Measurements from ENCODE around the gene BBS2.
A peak's percentile ranks its signal among the peaks of the same experiment; 100 is the strongest.

BBS2 gene, protein sequence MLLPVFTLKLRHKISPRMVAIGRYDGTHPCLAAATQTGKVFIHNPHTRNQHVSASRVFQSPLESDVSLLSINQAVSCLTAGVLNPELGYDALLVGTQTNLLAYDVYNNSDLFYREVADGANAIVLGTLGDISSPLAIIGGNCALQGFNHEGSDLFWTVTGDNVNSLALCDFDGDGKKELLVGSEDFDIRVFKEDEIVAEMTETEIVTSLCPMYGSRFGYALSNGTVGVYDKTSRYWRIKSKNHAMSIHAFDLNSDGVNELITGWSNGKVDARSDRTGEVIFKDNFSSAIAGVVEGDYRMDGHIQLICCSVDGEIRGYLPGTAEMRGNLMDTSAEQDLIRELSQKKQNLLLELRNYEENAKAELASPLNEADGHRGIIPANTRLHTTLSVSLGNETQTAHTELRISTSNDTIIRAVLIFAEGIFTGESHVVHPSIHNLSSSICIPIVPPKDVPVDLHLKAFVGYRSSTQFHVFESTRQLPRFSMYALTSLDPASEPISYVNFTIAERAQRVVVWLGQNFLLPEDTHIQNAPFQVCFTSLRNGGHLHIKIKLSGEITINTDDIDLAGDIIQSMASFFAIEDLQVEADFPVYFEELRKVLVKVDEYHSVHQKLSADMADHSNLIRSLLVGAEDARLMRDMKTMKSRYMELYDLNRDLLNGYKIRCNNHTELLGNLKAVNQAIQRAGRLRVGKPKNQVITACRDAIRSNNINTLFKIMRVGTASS

DNA sequence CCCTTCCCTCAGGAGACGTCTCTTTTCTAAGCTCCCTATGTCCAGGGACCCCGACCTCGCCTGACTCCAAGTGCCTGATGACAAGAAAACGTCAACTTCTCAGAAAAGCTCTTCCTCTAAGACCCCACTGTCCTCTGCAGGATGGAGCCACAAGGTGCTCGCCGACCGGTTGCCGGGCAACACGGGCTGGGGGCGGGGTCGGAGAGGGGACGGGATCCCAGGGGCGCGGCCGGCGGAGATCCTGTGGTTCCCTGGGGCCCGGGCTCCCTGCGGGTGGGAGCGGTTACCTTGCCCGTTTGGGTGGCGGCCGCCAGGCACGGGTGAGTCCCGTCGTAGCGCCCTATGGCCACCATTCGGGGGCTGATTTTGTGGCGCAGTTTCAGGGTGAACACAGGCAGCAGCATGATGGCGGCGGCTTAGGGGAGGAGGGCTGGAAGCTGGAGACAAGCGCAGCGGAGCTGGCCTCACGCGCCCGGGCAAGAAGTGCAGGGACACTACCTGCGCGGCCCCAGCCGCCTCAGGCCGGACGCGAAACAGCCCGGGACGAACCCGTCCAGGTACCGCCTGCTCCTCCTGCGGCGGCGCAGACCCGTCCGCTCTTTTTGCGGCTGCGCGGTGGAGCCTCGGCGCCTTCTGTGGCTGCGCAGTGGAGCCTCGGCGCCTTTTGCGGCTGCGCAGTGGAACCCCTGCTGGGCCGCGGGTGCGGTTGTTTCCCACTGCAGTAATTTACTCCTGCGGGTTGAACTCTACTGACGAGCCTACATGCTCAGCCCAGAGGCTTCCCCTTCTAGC is at the start of gene BBS2:
Gene BBS2, minus strand, starts transcription at position 566 of the 792 bp plus-strand sequence. Its CDS starts 162 bp downstream, at position 404.
- DNase-seq: peak; percentile 71 to 90

DNA sequence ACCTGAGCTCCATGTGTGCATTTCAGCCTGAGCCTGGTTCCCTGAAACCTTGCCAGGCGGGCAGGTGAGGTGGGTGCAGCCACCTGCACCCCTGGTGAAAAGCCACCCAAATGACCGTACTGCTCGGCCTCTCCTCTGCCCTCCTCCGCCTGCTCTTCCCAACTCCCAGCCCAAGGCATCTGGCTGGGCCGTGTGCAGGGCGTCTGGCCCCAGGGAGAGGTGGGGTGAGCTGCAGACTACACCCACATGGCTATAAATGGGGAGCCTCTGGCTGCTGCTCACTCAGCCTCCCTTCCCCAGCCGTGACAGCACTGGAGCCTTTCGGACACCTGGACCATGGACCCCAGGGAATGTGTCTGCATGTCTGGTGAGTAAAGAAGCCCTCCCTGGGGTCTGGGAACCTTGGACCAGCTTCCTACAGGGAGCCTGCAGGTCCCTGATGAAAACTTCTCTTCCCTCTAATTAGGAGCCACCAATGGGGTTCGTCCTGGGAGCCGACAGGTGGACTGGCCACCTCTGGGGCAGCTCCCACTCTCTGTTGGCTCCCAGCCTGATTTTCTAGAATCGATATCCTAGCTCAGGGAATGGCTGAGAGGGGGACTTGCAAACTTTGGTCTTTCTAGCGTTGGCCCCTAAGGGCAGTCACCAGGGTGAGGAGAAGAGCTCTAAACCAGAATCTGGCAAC is 45.1 kb upstream of the BBS2 start, which contains the start of gene MT4:
Gene MT4, plus strand, starts transcription at position 281 of the 685 bp plus-strand sequence. Its CDS starts 56 bp downstream, at position 337.
- DNase-seq: no peak

DNA sequence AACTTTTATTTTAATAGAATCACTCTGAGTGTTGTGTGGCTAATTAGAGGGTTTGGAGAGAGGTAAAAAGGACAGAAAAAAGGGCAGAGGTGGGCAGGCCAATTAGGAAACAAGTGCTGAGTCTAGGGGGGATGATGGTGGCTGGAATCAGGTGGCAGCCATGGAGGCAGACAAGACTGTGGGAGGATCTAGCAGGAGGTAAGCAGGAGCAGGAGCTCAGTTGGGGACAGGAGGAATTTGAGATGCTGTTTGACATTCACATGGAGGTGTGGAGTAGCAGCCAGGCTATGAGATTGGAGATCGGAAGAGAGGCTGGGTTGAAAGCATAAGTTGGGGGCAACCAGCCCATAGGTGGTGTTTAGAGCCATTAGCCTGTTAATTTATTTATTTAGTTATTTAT is 41.3 kb upstream of the BBS2 start:
- DNase-seq: no peak

DNA sequence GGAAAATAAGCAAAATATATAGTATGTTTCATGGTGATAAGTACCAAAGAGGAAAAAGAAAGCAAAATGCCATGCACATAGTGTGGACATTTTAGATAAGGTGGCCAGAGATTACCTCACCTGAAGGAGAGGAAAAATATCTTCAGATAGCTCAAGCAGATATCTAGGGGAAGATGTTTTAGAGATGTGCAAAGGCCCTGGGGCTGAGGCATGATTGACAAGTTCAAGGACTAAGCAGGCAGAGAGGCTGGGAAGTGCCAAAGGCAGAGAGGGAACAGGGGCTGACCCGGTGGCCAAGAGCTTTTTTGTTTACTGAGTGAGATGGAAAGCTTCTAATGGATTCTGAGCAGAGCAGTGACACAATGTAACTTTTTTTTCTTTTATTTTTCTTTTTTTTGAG is 40.6 kb upstream of the BBS2 start:
- no peak for DNase-seq

DNA sequence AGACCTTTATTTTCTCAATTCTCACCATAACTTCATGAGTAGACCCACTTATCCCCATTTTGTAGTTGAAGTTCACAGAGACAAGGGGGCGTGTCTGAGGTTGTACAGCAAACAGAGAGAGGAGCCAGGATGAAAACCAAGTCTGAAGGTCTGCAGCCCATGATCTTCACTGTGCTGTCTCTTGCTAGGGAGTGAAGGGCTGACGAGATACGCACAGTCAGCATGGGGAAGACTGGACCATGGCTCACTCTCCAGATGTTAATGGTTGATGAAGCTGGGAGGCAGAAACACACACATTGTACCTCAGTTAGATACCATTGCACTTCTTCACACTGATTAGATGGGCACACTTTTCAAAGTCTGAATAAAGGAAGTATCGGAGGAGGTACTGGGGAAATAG is 39.3 kb upstream of the BBS2 start:
- DNase-seq: no peak

DNA sequence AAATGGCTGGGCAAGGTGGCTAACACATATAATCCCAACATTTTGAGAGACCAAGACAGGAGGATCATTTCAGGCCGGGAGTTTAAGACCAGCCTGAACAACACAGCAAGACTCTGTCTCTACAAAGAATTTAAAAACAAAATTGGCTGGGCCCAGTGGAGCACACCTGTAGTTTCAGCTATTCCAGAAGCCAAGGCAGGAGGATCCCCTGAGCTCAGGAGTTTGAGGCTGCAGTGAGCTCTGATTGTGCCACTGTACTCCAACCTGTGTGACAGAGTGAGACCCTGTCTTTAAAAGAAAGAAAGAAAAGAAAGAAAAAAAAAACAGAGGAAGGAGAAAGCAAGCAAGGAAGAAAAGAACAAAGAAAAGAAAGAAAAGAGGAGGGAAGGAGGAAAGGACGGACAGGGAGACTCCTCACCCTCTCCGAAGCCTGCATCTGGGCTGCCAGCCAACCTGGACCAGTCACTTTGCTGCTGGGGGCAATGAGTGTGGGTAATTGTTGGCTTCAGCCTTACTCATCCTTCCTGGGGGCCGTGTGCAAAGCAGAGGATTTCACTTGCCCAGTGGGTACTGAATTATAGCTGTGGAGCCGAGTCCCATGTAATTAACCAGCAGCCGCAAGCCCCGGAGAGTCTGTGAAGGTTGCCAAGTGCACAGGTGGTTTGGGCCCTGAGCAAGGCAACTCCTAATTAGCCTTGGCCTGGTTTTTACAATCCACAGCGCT is 38.4 kb upstream of the BBS2 start:
- DNase-seq: peak; percentile 41 to 62

DNA sequence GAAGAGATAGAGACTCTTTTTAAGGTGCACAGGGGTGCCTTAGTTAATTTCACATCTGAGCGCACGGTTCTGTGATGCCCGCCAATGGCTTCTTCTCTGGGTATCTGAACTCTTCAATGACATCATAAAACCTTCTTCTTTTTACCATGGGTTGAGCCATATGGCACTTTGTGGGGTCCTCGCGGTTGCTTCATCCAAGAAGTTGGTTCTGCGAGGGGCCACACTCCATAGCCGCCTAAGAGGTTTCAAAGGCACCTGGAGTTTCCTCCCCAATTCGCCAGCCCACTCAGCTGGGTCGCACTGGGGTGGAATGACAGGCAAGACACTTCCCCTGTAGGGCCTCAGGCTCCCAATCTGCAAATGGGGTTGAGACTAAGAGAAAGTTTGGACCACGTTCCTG is 34.6 kb upstream of the BBS2 start:
- DNase-seq: no peak

DNA sequence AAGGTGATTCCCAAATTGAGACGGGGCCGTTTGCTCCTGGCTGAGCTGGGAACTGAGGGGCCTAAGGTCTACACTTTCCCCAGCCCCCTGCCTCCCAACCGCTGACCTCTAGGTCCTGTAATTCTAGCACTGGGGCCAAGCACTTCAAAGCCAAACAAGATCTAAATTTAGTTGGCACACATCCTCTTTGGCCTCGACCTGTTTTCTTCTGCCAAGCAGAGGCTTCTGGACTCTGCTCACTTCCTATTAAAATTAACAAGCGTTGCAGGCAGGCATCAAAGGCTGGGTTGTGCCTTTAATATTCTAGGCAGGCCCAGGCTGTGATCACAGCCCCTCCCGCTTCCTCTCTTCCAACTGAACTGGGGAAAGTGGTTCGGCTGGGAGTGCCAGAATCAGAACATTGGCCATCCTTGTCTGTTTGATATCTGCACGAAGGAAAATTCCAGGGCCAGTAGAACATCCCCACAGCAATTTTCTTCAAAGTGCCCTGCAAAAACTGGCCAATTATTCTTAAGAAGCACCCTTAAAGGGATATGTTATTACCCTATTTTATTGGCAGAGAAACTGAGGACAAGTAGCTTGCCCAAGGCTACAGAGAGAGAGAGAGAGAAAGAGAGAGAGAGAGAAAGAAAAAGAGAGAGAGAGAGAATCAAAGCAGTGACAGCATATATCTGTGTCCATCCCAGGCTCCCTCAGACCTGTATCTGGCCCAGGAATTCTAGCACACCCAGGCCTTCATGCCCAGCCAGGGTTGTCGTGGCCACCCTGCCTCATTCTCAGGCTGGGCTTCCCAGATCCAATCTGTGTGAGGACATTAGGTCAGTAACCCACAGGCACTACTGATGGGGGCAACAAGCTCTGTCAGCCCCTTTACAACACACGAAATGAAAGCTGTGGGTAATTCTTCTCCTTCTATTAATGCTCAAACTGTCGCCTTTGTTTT is 32.2 kb upstream of the BBS2 start:
- DNase-seq: no peak

DNA sequence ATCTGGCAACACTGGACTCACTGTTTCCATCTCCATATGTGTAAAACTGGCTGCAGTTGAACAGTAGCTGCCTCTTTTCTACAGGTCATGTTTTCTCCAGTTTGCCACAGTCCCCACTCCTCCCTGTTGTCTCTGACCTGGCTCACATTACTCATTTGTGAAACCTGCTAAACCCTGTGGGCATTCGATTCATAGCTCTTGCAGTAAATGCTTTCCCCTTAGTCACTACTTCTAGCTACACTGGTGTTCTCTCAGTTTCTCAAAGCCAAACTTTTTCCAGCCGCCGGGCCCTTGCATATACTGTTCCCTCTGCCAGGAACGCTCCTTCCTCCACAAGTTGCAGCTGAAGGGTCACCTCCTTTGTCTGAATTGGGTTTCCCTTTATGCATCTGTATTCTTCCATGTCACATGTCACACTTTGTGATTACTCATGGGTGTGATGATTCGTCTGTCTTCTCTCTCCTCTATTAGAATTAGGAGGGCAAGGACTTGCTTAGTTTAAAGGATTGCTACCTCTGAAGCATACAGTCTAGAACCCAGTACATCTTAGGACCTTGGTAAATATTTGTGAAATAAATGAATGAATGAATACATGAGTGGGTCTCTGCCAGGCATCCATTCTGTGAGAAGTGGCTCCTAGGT is 30.0 kb upstream of the BBS2 start:
- DNase-seq: no peak

DNA sequence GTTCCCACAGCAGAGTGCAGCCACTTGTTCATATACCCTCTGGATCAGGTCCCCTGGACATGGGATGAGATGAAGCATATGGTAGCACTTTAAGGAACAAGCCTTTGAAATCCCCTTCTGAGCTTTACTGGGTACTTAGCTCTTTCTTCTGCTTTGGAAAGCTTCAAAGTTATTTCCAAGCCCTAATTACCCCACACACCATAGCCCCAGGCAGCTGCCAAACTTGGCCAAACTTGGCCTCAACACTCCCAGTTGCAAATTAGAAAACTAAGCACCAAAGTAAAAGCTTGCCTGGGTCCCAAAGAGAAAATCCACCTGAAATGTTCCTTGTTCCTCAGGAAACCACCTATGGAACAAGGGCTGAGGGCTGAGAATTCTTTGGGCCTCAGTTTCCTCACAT is 29.3 kb upstream of the BBS2 start:
- DNase-seq: peak in 1 of 2 experiments; percentile 7

DNA sequence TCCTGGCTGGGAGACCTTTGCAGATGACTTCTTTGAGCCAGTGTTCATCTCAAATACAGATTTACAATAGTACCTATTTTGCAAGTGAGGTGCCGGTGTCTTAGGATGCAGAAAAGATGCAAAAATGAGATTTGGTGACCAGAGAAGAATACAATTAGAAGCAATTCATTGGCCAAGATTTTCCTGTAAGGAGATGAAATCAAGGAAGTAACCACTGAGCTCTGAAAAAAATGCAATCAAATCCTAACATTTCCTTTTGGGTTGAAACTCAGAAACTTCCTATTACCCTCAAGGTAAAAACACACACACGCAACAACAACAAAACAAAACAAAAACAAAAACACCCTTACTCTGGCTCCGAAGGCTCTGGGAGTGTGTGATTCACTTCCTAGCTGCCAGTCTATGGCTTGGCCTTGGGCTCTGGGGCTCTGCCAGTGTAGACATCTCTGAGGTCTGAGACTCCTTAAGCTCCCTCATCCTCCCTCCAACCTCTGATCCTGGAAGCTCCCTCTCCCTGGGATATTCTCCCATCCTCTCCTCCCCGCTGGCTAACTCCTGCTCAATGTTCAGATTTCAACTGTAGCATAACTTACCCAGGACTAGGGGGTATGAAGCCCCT is 28.2 kb upstream of the BBS2 start:
- DNase-seq: no peak

DNA sequence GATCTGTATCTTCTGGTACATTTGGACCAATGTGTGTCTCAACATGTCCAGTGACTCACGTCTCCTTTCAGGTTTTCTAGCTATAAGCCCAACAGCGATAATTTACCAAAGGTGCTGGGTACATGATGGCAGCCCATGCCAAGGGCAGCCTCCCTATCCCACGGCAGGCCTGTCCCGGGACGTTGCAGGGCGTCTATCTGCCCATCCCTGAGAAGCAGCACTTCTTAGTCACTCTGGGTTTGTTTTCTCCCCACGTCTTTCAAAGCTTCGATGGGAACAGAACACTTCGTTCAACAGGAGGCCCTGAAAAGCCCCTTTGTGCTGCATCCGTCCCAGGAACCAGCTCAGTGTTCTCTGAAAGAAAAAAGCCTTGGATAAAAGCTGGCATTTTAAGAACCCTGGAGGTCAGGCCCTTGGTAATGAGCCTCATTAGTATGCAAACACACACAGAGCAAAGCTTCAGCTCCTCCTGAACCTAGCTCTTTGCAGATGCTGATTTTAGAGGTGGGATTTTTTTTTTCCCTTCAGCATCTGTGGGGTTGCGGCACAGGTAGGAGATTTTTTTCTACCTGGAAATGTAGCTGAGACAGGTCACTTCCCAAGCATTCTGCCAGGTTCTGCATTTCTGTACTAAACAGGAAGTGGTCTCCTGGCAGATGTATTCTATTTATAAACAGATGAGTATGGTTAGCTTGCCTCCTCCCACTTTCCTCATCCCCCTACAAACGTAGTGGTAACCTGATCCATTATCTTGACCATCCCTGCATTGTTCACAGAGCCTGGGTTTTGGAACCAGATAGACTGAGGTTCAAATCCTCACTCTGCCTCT is 27.5 kb upstream of the BBS2 start:
- DNase-seq: peak in 1 of 2 experiments; percentile 7

DNA sequence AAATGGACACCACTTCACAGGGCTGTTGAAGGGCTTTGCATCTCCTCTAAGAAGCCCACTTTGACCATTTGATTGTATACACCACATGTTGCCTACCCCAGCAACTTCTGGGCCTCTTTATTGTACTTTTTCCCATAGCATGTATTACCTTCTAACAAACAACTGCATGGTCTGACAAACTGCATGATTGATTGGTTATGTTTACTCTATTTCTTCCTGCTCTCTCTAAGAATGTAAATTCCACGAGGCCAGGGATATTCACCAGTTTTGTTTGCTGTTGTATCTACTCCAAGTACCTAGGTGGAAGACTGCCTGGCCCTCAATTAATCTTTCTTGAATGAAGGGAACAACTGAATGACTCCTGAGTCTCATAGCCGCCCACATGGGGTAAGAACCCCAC is 22.2 kb upstream of the BBS2 start:
- no peak for DNase-seq

DNA sequence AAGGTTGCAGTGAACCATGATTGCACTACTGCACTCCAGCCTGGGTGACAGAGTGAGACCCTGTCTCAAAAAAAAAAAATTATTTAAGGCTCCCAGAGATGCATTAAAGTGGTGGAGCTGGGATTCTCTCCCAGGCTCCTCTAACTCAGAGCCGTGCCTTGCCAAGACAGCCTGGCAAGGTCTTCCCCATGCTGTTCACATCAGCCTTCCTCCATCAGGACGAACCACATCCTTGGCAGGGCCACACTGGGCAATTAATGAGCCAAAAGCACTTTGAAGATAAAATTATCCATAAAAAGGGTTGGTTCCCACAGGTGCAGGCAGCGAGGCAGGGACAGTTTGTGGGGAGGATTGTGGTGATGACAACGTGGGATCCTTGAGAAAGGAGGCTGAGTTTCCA is 19.8 kb upstream of the BBS2 start:
- no peak for DNase-seq

DNA sequence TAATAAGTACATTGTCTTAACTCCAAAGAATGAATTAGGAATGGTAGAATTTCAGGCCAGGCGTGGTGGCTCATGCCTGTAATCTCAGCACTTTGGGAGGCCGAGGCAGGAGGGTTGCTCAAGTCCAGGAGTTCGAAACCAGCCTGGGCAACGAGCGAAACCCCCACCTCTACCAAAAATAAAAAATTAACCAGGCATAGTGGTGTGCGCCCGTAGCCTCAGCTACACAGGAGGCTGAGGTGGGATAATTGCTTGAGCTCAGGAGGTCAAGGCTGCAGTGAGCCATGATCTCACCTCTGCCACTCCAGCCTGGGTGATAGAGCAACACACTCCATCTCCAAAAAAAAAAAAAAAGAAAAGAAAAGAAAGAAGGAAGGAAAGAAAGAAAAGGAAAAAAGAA is 18.5 kb upstream of the BBS2 start:
- no peak for DNase-seq

DNA sequence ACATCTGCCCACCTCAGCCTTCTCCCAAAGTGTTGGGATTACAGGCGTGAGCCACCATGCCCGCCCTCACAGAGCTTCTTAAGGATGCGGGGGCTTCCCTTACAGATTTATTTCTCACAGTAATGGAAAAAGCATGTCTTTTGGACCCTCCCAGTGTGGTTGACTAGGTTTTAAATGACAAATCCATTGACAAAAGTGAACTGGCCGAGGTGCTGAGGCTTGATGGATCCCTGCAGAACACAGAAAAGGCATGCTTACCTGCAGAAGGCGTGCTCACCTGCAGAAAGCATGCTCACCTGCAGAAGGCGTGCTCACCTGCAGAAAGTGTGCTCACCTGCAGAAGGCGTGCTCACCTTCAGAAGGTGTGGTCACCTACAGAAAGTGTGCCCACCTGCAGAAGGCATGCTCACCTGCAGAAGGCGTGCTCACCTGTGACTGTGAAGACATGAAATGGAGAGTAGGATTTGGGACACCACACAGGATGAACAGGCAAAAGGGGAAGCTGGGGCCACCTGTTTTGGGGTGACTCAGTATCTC is 15.1 kb upstream of the BBS2 start:
- no peak for DNase-seq

DNA sequence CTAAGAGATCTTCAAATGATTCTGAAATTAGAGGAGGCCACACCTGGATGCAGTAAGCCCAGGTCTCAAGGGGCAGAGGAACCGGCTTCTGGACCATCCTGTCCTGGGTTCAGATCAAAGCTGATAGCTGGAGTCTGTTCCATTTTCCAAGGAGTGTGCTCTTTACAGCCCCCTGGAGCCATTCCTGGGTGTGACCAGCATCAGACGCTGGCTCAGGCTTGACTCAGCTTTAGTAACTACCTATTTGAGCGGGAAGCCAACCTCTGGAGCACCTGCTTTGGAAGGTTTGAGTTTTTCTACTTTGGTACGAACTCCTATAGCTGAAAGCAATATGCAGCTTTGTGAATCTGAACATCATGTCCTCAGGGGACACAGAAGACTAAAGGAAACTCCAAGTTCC is 12.9 kb upstream of the BBS2 start:
- DNase-seq: peak in 1 of 2 experiments; percentile 9

DNA sequence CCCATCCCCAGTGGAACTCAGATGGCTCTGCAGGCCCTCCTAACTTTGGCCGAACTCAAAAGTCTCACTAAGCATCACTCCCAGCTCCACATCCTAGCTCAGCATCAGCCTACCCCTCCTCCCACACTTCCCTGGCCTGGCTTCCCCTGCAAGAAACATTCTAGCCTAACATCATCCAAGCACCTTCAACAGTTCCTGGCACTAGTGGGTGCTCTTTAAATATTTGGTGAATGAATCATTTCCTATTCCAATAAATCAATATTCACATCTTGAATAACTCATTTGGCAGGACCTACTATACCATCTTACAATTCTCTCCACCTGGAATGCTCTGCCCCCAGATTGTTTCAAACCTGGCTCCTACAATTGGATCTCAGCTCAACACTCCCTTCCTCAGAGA is 11.0 kb upstream of the BBS2 start:
- no peak for DNase-seq

DNA sequence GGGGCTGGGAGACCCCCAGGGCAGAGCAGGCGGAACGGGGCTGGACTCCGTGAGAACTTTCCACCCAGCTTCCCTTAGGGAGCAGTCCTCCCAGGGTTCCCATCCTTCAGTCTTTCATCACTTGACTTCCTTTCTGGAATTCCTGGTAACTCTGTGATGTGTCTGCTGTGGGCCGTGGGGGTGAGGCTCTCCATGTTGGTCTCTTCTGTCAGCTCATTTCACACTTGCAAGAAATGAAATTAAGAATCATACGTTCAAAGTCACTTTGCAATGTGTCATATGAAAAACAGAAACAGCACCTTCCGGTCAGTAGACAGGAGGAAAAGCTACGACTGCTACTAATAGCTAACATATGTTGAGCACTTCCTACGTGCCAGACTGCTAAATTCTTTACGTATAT is 5.4 kb upstream of the BBS2 start:
- DNase-seq: no peak

All from NCI-H524 (cell line).